GM18907 (cell line): ENCODE data around the gene VPS33A.
"Not testable (repeated sequence)": the region's sequence is repeated elsewhere in the genome, so short reads cannot be mapped to it uniquely, and the experiment has no call there.

Experiments
- ATAC-seq: cut with Tn5 transposase; IDR thresholded peaks from one replicate; pipeline ENCODE4 v1.9.1; 2021; ENCODE audit warnings: mild to moderate bottlenecking, moderate library complexity; ENCODE audit not compliant: unreplicated experiment

Gene VPS33A

GRCh38 chr12:122205053-122205925 is 61.0 kb downstream of the VPS33A start:
- ATAC-seq = no peak

DNA sequence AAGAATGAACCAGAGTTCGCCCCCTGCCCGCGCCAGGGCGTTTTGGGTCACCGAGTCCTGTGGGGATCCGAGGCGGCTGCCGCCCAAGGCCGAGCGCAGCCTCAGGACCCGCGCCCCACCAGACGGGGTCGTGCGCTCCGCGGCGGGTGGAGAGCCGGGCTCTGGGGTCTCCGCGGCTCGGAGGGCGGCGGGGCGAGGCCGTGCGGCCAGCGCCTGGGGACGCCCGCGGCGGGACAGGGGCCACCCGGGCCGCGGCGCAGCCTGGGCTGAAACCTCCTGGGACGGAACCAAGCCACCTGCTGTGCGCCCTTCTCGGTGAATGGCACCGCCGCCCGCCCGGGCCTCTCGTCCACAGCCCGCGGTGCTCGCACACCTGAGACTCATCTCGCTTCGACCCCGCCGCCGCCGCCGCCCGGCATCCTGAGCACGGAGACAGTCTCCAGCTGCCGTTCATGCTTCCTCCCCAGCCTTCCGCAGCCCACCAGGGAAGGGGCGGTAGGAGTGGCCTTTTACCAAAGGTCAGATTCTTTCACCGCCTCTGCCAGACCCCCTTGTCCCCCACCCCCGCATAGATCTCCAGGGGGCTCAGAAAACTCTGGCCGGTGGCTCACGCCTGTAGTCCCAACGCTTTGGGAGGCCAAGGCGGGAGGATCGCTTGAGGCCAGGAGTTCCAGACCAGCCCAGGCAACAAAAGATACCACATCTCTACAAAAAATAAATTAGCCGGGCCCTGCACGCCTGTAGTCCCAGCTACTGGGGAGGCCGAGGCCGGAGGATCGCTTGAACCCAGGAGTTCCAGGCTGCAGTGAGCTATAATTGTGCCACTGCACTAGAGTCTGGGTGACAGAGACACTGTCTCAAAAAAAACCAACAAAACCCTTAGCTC is 61.9 kb downstream of the VPS33A start:
- no peak for ATAC-seq

- no peak for ATAC-seq
Measured at GRCh38 chr12:122203301-122204166, 62.8 kb downstream of the VPS33A start, which contains the start of gene B3GNT4. Gene B3GNT4 (plus strand): TSS chr12:122203709. CDS start chr12:122204619, 910 bp downstream.

- not testable (repeated sequence) for ATAC-seq
Measured at GRCh38 chr12:122202811-122203210, 63.5 kb downstream of the VPS33A start.

DNA sequence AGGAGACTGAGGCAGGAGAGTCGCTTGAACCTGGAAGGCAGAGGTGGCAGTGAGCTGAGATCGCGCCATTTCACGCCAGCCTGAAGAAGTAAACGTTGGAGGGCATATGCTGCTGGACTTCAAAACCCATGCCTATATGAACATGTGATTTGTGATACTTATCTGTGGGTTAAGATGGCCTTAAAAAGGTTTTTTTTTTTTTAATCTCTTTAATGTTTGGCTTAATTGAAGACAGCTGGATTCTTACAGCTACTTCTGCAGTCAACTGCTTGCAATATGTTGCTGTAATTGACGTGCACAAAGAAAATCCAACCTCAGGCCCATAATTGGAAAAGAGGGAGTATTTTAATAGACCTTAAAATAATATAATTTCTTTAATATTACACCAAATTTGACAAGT is 64.3 kb downstream of the VPS33A start:
- ATAC-seq = no peak

DNA sequence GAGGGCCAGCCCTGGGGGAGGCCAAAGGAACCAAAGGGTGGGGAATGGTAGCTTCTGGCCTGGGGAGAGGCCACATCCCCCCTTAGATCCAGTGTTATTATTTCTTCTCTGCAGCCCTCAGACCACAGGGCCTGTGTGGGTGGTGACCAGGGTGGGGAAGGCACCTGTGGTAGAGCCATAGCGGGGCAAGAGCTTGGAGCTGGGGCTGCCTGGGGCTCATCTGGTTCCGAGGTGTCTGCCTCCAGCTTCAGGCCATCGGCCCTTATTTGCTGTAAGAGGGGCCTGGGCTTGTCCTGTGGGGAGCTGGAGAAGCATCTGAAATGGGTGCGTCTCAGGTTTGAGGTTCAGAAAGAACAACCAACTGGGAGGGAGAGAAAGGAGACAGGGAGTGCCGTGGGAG is 64.9 kb downstream of the VPS33A start:
- ATAC-seq = no peak

DNA sequence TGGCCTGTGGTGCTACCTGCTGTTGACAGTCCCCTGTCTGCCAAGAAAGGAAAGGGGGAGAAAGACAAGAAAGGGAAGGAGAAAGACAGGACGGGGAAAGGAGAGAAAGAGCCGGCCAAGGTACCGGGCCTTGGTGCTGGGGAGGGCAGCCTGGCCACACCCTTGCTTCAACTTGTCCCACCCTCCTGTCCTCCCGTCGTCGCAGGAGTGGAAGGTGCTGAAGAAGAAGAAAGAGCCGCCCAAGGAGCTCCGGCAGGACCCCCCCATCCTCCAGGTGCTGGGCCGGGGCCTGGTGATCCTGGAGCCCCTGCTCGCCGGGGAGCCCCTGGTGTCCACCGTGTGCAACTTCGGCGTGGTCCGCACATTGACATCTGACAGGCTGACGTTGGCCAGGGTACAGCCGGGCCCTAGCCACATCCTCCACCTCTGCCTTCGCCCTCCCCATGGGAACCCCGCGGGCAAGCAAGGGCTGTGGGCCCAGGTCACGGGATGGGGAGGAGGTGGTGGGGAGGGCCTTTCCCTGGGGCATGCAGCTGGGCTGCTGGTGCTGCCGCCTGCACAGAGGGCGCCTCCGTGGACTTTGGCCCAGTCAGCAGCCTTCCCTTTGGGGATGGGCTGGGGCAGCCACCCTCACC is 65.6 kb downstream of the VPS33A start:
- no peak for ATAC-seq

DNA sequence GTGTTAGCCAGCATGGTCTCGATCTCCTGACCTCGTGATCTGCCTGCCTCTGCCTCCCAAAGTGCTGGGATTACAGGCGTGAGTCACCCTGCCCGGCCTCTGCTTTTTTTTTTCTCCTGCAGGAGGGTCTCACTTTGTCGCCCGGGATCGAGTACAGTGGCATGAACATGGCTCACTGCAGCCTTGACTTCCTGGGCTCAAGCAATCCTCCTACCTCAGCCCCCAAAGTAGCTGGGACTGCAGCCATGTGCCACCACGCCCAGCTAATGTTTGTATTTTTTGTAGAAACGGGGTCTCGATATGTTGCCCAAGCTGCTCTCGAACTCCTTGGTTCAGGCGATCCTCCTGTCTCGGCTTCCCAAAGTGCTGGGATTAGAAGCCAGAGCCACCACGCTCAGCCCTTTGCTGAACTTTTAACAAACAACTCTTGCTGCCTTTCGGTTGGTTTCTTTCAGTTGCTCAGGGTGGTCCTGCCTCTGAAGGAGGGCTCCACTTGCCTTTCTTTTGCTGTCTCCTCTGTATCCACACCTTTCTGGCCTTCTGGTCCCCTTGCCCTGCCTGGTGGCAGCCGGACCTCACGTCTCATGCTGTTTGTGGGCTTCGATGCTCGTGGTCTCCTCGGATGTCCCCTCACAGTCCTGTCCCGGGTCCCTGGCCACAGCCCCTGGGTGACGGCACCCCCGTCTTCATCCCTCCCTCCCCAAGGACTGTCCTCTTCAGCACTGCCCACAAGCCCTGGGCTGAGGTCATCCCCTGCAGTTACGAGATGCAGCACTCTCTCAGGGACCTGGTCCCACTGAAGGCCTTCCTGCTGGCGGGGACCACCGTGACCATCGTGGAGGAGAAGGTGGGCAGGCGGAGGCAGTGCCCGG is 66.6 kb downstream of the VPS33A start:
- ATAC-seq = no peak

DNA sequence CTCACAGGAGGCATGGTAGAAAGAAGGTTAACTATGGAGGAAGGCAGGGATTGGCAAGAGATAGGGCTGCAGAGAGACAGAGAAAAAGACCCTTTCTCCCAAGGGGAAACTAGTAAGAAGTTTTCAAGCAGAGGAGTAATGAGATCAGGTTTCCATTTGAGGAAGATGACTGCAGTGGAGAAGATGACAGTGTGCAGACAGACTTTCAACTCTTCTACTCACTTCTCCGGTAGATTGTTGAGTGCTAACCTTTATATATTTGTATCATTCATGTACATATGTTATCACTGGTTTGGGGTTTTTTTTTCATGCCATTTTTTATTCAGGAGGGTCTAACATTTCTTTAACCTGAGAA is 68.7 kb downstream of the VPS33A start:
- ATAC-seq = no peak

- ATAC-seq = no peak
Measured at GRCh38 chr12:122195405-122195804, 70.9 kb downstream of the VPS33A start.

DNA sequence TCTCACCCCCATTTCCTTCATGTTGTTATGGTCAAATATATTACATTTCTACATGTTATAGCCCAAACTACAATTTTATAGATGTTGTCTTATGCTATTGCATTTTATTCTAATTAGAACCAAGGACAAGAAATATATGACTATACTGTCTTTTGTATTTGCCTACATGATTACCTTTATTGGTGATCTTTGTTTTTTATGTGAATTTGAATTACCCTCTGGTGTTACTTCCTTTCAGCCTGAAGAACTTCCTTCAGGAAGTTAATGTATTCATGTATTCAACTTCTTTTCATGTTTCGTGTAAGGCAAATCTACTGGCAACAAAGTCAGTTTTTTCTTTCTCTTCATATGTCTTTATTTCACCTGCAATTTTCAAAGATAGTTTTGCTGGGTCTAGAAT is 71.5 kb downstream of the VPS33A start:
- ATAC-seq = no peak

DNA sequence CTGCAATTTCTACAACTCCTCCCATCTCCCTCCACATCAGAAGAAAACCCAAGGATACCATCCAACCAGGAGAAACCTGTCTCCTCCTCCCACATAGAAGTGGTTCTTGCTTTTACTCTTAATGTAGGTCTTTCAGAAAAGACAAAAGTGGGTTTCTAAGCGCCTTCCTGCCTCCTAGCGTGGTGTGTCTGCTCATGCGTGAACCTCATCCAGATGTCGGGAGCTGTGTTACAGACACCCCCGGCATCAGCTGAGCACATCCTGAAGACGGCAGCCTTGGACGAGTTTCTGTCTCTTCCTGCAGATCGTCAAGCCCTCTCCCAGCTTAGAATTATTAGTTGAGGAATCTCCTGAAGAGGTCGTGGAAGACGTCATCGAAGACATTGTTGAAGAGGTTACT is 73.9 kb downstream of the VPS33A start:
- no peak for ATAC-seq

- no peak for ATAC-seq
Measured at GRCh38 chr12:122190842-122191668, 75.2 kb downstream of the VPS33A start.

GRCh38 chr12:122189626-122190475 is 76.4 kb downstream of the VPS33A start:
- ATAC-seq = no peak

- no peak for ATAC-seq
Measured at GRCh38 chr12:122187466-122187865, 78.8 kb downstream of the VPS33A start.

GRCh38 chr12:122185494-122186082 is 80.7 kb downstream of the VPS33A start:
- ATAC-seq = no peak

DNA sequence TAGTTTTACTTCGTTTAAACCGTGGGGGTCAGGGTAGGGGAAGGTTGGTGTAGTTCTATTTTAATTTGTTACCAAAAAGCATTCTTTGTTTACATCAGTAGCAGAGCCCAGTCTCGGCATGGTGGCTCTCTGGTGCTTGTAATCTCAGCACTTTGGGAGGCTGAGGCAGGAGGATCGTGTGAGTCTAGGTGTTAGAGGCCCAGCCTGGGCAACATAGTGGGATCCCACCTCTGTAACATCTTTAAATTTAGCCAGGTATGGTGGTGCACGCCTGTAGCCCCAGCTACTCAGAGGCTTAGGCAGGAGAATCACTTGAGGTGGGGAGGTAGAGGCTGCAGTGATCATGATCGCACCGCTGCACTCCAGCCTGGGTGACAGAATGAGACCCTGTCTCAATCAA is 81.2 kb downstream of the VPS33A start:
- ATAC-seq = no peak
